OCI-LY7 (cell line): Measurements from ENCODE around the gene RPL37.

Source experiments
- EZH2phosphoT487 ChIP-seq: fragments of 200-600 bp; sonication (generic); IDR thresholded peaks from 2 replicates; pipeline ENCODE4 v1.6.1; 2018; ENCODE audit warnings: low read depth, borderline replicate concordance, mild to moderate bottlenecking, mixed run types, antibody characterized with exemption, low read length, moderate library complexity, mixed read lengths
- TF ChIP-seq, protein P1 (sequence below): fragments of 200-600 bp; sonication (generic); conservative IDR thresholded peaks from 2 replicates; pipeline ENCODE4 v1.5.1; 2014; ENCODE audit warnings: mild to moderate bottlenecking, antibody characterized with exemption, low read length, moderate library complexity, mixed read lengths

DNA sequence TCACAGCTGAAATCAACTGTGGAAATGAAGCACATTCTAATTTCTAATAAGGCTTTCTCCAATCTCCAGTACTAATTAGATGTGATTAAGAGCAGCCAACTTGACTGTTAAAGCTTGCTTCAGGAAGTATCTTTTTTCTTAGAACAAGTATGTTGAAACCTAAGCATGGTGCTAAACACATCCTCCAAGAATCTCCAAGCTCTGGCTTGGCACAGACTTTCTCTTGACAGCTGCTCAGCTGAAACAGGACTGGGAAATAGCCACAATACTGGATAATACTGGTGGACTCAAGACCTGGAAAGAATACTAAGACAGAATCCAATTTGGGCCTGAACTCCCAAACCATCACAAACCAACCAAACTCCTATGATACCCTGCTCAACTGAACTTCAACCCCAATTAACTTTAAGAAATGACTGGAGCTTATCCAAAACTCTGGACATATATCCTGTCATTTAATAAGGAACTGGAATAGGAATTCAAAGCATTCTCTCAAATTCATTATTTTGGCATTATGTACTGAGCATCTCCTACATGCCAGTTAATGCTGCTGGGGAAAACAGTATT is 53.1 kb downstream of the RPL37 start:
- TF ChIP-seq, protein P1, sequence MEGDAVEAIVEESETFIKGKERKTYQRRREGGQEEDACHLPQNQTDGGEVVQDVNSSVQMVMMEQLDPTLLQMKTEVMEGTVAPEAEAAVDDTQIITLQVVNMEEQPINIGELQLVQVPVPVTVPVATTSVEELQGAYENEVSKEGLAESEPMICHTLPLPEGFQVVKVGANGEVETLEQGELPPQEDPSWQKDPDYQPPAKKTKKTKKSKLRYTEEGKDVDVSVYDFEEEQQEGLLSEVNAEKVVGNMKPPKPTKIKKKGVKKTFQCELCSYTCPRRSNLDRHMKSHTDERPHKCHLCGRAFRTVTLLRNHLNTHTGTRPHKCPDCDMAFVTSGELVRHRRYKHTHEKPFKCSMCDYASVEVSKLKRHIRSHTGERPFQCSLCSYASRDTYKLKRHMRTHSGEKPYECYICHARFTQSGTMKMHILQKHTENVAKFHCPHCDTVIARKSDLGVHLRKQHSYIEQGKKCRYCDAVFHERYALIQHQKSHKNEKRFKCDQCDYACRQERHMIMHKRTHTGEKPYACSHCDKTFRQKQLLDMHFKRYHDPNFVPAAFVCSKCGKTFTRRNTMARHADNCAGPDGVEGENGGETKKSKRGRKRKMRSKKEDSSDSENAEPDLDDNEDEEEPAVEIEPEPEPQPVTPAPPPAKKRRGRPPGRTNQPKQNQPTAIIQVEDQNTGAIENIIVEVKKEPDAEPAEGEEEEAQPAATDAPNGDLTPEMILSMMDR, result no peak
- no peak for TF ChIP-seq EZH2phosphoT487
